CD1c-positive myeloid dendritic cell (primary cell): ENCODE results near the gene CTIF.
"Not testable (repeated sequence)": the region's sequence is repeated elsewhere in the genome, so short reads cannot be mapped to it uniquely, and the experiment has no call there.

Source experiments
- DNase-seq: peaks from one replicate; pipeline ENCODE4 v3.0.0-alpha.2; 2016; ENCODE audit errors: extremely low spot score

The CTIF gene

GRCh38 chr18:48706731-48707130, 167.9 kb downstream of the CTIF start:
- DNase-seq = no peak

- no peak for DNase-seq
Measured at GRCh38 chr18:48707636-48708296, 168.9 kb downstream of the CTIF start.

GRCh38 chr18:48708807-48709206, 170.0 kb downstream of the CTIF start:
- no peak for DNase-seq

- no peak for DNase-seq
Measured at GRCh38 chr18:48709371-48710062, 170.7 kb downstream of the CTIF start.

GRCh38 chr18:48711651-48712486, 173.0 kb downstream of the CTIF start:
- peak; percentile 48 for DNase-seq

- no peak for DNase-seq
Measured at GRCh38 chr18:48713309-48713708, 174.5 kb downstream of the CTIF start.

- no peak for DNase-seq
Measured at GRCh38 chr18:48714873-48715272, 176.0 kb downstream of the CTIF start.

GRCh38 chr18:48715711-48716361, 177.0 kb downstream of the CTIF start:
- peak; percentile 92 for DNase-seq

GRCh38 chr18:48717227-48717626, 178.4 kb downstream of the CTIF start:
- not testable (repeated sequence) for DNase-seq

- DNase-seq = no peak
Measured at GRCh38 chr18:48718251-48718959, 179.6 kb downstream of the CTIF start.

GRCh38 chr18:48719388-48719787, 180.6 kb downstream of the CTIF start:
- DNase-seq = no peak

- DNase-seq = no peak
Measured at GRCh38 chr18:48719974-48720654, 181.3 kb downstream of the CTIF start.

- DNase-seq = no peak
Measured at GRCh38 chr18:48720655-48721025, 181.8 kb downstream of the CTIF start.

GRCh38 chr18:48721312-48721711, 182.5 kb downstream of the CTIF start:
- DNase-seq = no peak

GRCh38 chr18:48723016-48723415, 184.2 kb downstream of the CTIF start:
- DNase-seq = no peak

- no peak for DNase-seq
Measured at GRCh38 chr18:48723837-48724236, 185.0 kb downstream of the CTIF start.

GRCh38 chr18:48724442-48724841, 185.6 kb downstream of the CTIF start:
- no peak for DNase-seq

GRCh38 chr18:48724939-48725338, 186.1 kb downstream of the CTIF start:
- DNase-seq = no peak

- no peak for DNase-seq
Measured at GRCh38 chr18:48725562-48725961, 186.7 kb downstream of the CTIF start.

GRCh38 chr18:48727681-48728080, 188.8 kb downstream of the CTIF start:
- peak; percentile 9 for DNase-seq
